Tibial nerve (tissue), 4 donors: ENCODE measurements around the gene PFKFB4.

Experiments
- EP300 ChIP-seq, 2 donors: sonication (generic); formaldehyde crosslinking; IDR thresholded peaks; one replicate each; pipeline ENCODE4 v1.6.1; 2017; ENCODE audit warnings: antibody characterized with exemption in 2 of 2, mild to moderate bottlenecking in 1 of 2
- TF ChIP-seq, protein P1 (sequence below), 5 experiments: fragments of 200-600 bp in 3 of 5; fragments of 450-650 bp in 2 of 5; sonication (generic) in 3 of 5; IDR thresholded peaks; one replicate each; pipeline ENCODE4 v1.5.1; 2016 to 2019; ENCODE audit warnings: antibody characterized with exemption in 5 of 5, mild to moderate bottlenecking in 3 of 5, moderate library complexity in 2 of 5

DNA sequence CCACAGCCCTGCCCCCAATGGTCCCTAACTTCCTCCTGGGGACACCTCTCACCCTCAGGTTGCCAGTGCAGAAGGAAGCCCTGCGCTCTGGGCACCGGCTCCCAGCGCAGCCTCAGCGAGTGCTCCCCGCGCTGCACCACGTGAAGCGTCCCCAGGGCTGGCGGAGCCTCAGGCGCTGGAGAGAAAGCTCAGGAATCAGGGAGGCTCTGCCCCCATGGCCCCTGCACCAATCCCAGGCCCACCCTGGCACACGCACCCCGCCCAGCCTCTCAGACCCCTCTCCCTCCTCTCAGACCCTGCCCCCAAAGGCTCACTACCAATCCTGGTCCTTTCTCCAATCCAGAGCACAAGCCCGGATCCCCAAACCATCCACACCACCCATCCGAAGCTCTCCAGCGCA, 31.6 kb upstream of the PFKFB4 start:
- TF ChIP-seq, protein P1, sequence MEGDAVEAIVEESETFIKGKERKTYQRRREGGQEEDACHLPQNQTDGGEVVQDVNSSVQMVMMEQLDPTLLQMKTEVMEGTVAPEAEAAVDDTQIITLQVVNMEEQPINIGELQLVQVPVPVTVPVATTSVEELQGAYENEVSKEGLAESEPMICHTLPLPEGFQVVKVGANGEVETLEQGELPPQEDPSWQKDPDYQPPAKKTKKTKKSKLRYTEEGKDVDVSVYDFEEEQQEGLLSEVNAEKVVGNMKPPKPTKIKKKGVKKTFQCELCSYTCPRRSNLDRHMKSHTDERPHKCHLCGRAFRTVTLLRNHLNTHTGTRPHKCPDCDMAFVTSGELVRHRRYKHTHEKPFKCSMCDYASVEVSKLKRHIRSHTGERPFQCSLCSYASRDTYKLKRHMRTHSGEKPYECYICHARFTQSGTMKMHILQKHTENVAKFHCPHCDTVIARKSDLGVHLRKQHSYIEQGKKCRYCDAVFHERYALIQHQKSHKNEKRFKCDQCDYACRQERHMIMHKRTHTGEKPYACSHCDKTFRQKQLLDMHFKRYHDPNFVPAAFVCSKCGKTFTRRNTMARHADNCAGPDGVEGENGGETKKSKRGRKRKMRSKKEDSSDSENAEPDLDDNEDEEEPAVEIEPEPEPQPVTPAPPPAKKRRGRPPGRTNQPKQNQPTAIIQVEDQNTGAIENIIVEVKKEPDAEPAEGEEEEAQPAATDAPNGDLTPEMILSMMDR (IDR thresholded peaks at IDR 0.05): no peak
- TF ChIP-seq EP300 (IDR thresholded peaks at IDR 0.05): no peak
